Measurements from ENCODE around the gene MEGF6.

MEGF6 gene

DNA sequence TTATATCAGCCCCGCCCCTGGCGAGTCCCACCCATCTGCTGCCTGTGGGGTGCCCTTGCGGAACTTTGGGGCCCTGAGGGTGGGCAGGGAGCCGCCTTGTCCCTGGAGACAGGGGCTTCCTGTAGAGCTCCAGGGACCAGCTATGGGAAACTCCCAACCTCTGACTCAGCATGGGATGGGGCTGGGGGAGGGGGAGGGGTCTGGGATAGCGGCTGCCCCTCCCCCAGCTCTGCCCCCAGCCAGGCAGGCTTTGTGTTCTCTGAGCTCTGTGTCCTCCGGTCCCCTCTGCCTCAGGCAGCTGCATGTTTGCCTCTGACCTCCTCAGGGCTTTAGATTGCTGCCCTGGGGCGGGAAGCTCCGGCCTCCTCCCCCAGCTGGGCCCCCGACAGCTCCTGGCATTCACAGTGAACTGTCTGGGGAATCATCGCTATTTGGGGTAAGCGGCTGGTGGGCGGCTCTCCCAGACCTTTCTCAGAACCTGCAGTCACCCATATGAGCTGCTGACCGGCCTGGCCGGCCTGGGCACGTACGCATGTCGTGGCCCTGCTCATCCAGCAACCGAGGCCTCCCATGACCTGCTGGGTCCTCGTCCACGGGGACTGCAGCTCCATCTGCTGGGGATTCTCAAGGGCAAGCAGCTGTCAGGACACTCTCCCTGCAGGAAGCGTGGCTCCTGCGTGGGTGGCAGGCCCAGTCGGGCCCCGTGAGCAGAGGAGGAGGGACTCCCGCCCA lies 139.8 kb downstream of the MEGF6 start:
- H3K4me3 ChIP-seq (ENCODE audit: low read depth, low read length), result peak overlapping the region; percentile 20
- H3K36me3 ChIP-seq, result peaks cover 30% of the 10 kb centered on the region
- H3K27me3 ChIP-seq (ENCODE audit: insufficient read depth, low read depth, severe bottlenecking), result no peaks in the 10 kb centered on the region
- TF ChIP-seq CTCF (IDR thresholded peaks at IDR 0.05; ENCODE audit: low read depth, low read length), result peak; percentile 86
- peak overlapping the region; percentile 92 for H3K27ac ChIP-seq
- DNase-seq, result peak; percentile 92
- H3K9me3 ChIP-seq (ENCODE audit: severe bottlenecking), result no peaks in the 10 kb centered on the region

- Histone ChIP-seq H3K27ac (peak overlapping the region; percentile 92), H3K36me3 (peaks cover 23% of the 10 kb centered on the region), H3K9me3 (ENCODE audit: severe bottlenecking) (no peaks in the 10 kb centered on the region), H3K27me3 (ENCODE audit: insufficient read depth, low read depth, severe bottlenecking) (no peaks in the 10 kb centered on the region), H3K4me3 (ENCODE audit: low read depth, low read length) (no peak overlapping the region)
- no peak for TF ChIP-seq CTCF (IDR thresholded peaks at IDR 0.05; ENCODE audit: low read depth, low read length)
- DNase-seq, result no peak
Measured at GRCh38 chr1:3470650-3471355, 140.5 kb downstream of the MEGF6 start.

DNA sequence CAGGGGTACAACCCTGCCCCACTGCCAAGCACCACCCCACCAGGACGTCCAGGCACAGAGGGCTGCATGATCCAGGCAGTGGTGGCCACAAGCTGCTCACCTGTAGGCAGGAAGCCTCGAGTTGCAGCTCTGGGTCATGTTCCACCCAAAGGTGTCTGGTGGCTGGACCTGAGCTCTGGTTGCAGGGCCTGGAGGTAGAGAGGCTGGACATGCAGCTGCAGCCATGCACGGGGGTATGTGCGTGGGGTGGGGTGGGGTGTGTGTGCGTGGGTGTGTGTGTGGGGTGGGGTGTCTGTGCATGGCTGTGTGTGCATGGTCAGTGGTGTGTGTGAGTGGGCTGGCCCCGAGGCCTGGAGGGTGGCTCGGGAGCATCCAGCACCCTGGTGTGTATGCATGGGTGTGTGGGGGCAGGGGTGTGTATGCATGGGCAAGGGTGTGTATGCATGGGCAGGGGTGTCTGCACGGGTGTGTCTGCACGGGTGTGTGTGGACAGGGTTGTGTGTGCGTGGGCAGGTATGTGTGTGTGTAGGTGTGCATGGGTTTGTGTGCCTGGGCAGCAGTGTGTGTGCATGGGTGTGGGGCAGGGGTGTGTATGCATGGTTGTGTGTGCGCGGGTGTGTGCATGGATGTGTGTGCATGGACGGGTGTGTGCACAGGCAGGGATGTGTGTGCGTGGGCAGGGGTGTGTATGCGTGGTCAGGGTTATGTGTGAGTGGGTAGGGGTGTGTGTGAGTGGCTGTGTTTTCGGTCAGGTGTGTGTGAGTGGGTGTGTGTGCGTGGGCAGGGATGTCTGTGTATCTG lies 141.3 kb downstream of the MEGF6 start:
- Histone ChIP-seq H3K27ac (peak overlapping the region; percentile 92), H3K27me3 (ENCODE audit: insufficient read depth, low read depth, severe bottlenecking) (no peaks in the 10 kb centered on the region), H3K9me3 (ENCODE audit: severe bottlenecking) (no peaks in the 10 kb centered on the region), H3K36me3 (peaks cover 21% of the 10 kb centered on the region), H3K4me3 (ENCODE audit: low read depth, low read length) (no peak overlapping the region)
- no peak for TF ChIP-seq CTCF (IDR thresholded peaks at IDR 0.05; ENCODE audit: low read depth, low read length)
- no peak for DNase-seq

DNA sequence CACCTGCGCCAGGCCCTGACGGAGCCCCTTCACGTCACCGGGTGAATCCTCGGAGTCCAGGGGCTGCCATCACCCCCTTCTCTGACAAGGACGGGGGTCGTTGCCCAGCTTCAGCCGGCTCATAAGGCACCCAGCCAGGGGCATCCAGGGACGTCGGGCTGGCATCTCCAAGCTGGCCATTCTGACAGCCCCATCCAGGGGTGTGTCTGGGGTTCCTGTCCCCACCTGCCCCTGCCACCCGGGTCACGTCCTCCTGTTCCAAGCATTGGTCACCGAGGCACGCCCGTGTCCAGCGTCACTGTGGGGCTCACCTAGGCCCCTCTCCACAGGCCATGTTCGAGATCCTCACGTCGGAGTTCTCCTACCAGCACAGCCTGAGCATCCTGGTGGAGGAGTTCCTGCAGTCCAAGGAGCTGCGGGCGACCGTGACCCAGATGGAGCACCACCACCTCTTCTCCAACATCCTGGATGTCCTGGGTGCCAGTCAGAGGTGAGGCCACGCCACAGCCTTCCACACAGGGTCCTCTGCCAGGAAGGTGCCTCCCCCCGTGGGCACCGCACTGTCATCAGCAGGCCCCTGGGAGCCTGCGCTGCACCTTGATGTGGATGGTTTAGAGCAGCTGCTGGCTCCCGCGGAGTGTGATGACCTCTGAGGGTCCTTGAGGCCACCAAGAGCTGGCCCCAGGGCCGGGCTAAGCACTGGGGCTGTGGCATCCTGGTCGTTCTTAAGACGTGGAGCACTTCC lies 142.0 kb downstream of the MEGF6 start:
- Histone ChIP-seq H3K9me3 (ENCODE audit: severe bottlenecking) (no peaks in the 10 kb centered on the region), H3K36me3 (peaks cover 21% of the 10 kb centered on the region), H3K4me3 (ENCODE audit: low read depth, low read length) (no peak overlapping the region), H3K27me3 (ENCODE audit: insufficient read depth, low read depth, severe bottlenecking) (no peaks in the 10 kb centered on the region), H3K27ac (no peak overlapping the region; the same call in 1 of the 2 replicates)
- no peak for DNase-seq
- no peak for TF ChIP-seq CTCF (IDR thresholded peaks at IDR 0.05; ENCODE audit: low read depth, low read length)

DNA sequence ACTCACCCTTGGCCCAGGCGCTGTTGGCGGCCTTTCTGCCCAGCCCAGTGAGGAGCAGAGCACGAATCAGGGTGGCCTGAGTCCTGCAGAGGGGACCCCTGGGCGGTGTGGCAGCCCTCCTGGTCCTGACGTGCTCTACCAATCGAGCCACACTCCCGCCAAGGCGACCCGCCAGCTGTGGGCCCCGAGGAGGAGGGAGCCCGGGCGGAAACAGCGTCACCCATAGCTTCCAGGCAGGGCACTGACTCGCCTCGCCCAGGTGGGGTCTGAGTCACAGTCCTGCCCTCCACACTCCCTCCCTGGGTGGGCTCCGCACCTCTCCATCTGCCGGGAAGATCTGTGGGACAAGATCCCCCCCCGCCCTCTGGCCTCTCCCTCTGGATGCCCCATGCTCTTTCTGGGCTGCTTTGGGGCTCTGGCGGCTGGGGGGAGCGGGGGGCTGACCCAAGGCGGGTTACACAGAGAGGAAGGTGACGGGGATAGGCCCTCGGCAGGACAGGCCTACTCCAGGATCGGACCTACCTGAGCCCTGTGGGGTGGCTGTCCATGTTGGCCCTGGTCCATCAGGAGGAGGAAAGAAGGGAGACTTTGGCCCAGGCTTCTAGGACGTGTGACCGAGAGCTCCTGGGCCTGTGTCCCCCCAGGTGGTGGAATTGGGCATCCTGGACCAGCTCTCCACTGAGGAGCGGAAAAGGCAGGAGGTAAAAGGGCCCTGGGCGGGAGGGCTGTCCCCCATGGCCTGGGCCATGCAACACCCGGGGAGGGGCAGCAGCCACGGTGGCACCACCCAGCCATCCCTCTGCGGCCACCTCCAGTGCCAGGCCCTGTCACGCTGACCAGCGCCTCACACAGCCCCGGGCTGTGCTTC lies 142.8 kb downstream of the MEGF6 start:
- H3K27me3 ChIP-seq (ENCODE audit: insufficient read depth, low read depth, severe bottlenecking), result no peaks in the 10 kb centered on the region
- H3K27ac ChIP-seq, result no peak overlapping the region
- H3K9me3 ChIP-seq (ENCODE audit: severe bottlenecking), result no peaks in the 10 kb centered on the region
- peaks cover 12% of the 10 kb centered on the region for H3K36me3 ChIP-seq
- DNase-seq, result no peak
- no peak for TF ChIP-seq CTCF (IDR thresholded peaks at IDR 0.05; ENCODE audit: low read depth, low read length)
- no peak overlapping the region for H3K4me3 ChIP-seq (ENCODE audit: low read depth, low read length)

Data from WERI-Rb-1 (cell line).